WTC11 (cell line): ENCODE results near the gene HK2.

Experiments used
- FOXK1 ChIP-seq: sonication (generic); formaldehyde crosslinking; IDR thresholded peaks from 2 replicates; pipeline ENCODE4 v1.8.0; 2022; ENCODE audit warnings: mild to moderate bottlenecking, moderate library complexity, missing genetic modification reagents
- MXD4 ChIP-seq: fragments of 250-450 bp; sonication (Bioruptor Pico); IDR thresholded peaks from 2 replicates; pipeline ENCODE4 v1.8.0; 2021; ENCODE audit warnings: mild to moderate bottlenecking, moderate library complexity, borderline replicate concordance
- NFATC4 ChIP-seq: fragments of 250-450 bp; sonication (Bioruptor Pico); IDR thresholded peaks from 2 replicates; pipeline ENCODE4 v1.9.0; 2021; ENCODE audit warnings: mild to moderate bottlenecking
- NR3C1 ChIP-seq: sonication (generic); formaldehyde crosslinking; conservative IDR thresholded peaks from 2 replicates; pipeline ENCODE4 v1.8.1; 2023; ENCODE audit warnings: low read depth, mild to moderate bottlenecking, missing genetic modification reagents
- STAT6 ChIP-seq: sonication (generic); formaldehyde crosslinking; conservative IDR thresholded peaks from 2 replicates; pipeline ENCODE4 v1.8.1; 2023; ENCODE audit warnings: mild to moderate bottlenecking, low read depth, missing genetic modification reagents, moderate library complexity
- USF2 ChIP-seq: sonication (generic); formaldehyde crosslinking; IDR thresholded peaks from 2 replicates; pipeline ENCODE4 v1.8.1; 2023; ENCODE audit warnings: mild to moderate bottlenecking, missing genetic modification reagents, moderate library complexity
- ZBTB21 ChIP-seq: sonication (generic); formaldehyde crosslinking; IDR thresholded peaks from 2 replicates; pipeline ENCODE4 v1.8.1; 2023; ENCODE audit warnings: mild to moderate bottlenecking, missing genetic modification reagents, borderline replicate concordance
- TF ChIP-seq, protein P1 (sequence below): fragments of 200-600 bp; IDR thresholded peaks from 2 replicates; pipeline ENCODE4 v1.8.0; 2022; ENCODE audit warnings: antibody characterized with exemption
- TF ChIP-seq, protein P2 (sequence below): sonication (generic); formaldehyde crosslinking; IDR thresholded peaks from 2 replicates; pipeline ENCODE4 v1.8.0; 2022; ENCODE audit warnings: mild to moderate bottlenecking, missing genetic modification reagents
- TF ChIP-seq, protein P3 (sequence below): sonication (generic); formaldehyde crosslinking; conservative IDR thresholded peaks from 2 replicates; pipeline ENCODE4 v1.8.1; 2022; ENCODE audit warnings: mild to moderate bottlenecking, missing genetic modification reagents
- TF ChIP-seq, protein P4 (sequence below): sonication (generic); formaldehyde crosslinking; IDR thresholded peaks from 2 replicates; pipeline ENCODE4 v1.8.1; 2022; ENCODE audit warnings: mild to moderate bottlenecking, moderate library complexity, missing genetic modification reagents
- TF ChIP-seq, protein P5 (sequence below): sonication (generic); formaldehyde crosslinking; IDR thresholded peaks from 2 replicates; pipeline ENCODE4 v1.8.0; 2022; ENCODE audit warnings: mild to moderate bottlenecking, missing genetic modification reagents
- TF ChIP-seq, protein P6 (sequence below): sonication (generic); formaldehyde crosslinking; IDR thresholded peaks from 2 replicates; pipeline ENCODE4 v1.8.1; 2022; ENCODE audit warnings: low read depth, mild to moderate bottlenecking, moderate library complexity, missing genetic modification reagents, borderline replicate concordance

DNA sequence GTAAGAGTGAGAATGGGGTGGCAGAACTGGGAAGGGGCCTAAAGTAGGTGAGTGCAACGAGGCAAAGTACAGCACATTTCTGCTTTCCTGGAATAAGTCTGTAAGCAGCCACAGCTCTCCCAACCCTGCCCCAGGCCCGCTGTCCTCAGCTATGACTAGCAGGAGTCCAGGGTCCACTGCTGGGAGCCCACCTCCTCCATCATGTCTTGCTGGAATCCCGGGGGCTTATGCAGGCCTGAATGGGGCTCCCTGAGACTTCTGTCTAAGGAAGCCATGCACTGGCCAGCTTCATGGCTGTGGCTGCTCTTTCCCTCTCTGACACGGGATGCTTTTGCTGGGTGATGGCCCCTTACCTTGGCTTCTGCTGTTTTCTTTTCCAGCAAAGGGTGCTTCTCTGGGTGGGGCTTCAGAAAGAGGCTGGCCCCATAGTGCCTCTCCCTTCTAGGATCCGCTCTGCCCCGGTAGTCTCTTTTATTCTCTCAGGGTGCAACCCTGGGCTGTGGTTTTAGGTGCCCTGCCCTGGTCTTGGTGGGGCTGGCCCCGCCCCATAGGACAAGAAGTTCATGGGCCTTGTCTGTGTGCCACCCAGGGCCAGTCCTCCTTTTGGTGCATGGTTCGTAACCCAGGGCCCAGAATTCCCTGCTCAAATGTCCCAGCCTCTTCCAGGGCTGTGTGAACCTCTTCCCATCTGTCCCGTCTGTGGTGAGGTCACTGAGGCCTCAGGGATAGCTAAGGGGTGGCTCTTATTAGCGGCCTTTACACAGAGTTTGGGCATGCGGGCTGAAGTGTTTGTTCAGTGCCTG, 90.7 kb downstream of the HK2 start:
- TF ChIP-seq, protein P1, sequence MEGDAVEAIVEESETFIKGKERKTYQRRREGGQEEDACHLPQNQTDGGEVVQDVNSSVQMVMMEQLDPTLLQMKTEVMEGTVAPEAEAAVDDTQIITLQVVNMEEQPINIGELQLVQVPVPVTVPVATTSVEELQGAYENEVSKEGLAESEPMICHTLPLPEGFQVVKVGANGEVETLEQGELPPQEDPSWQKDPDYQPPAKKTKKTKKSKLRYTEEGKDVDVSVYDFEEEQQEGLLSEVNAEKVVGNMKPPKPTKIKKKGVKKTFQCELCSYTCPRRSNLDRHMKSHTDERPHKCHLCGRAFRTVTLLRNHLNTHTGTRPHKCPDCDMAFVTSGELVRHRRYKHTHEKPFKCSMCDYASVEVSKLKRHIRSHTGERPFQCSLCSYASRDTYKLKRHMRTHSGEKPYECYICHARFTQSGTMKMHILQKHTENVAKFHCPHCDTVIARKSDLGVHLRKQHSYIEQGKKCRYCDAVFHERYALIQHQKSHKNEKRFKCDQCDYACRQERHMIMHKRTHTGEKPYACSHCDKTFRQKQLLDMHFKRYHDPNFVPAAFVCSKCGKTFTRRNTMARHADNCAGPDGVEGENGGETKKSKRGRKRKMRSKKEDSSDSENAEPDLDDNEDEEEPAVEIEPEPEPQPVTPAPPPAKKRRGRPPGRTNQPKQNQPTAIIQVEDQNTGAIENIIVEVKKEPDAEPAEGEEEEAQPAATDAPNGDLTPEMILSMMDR = no peak
- TF ChIP-seq, protein P2, sequence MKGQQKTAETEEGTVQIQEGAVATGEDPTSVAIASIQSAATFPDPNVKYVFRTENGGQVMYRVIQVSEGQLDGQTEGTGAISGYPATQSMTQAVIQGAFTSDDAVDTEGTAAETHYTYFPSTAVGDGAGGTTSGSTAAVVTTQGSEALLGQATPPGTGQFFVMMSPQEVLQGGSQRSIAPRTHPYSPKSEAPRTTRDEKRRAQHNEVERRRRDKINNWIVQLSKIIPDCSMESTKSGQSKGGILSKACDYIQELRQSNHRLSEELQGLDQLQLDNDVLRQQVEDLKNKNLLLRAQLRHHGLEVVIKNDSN (CRISPR knock-in tag) = no peak
- TF ChIP-seq ZBTB21 (no peak), USF2 (CRISPR knock-in tag) (no peak), MXD4 (CRISPR knock-in tag) (no peak), STAT6 (CRISPR knock-in tag) (no peak), NFATC4 (no peak), FOXK1 (CRISPR knock-in tag) (no peak), NR3C1 (no peak)
- TF ChIP-seq, protein P3, sequence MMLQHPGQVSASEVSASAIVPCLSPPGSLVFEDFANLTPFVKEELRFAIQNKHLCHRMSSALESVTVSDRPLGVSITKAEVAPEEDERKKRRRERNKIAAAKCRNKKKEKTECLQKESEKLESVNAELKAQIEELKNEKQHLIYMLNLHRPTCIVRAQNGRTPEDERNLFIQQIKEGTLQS = no peak
- TF ChIP-seq, protein P4, sequence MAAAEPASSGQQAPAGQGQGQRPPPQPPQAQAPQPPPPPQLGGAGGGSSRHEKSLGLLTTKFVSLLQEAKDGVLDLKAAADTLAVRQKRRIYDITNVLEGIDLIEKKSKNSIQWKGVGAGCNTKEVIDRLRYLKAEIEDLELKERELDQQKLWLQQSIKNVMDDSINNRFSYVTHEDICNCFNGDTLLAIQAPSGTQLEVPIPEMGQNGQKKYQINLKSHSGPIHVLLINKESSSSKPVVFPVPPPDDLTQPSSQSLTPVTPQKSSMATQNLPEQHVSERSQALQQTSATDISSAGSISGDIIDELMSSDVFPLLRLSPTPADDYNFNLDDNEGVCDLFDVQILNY (CRISPR knock-in tag) = no peak
- TF ChIP-seq, protein P5, sequence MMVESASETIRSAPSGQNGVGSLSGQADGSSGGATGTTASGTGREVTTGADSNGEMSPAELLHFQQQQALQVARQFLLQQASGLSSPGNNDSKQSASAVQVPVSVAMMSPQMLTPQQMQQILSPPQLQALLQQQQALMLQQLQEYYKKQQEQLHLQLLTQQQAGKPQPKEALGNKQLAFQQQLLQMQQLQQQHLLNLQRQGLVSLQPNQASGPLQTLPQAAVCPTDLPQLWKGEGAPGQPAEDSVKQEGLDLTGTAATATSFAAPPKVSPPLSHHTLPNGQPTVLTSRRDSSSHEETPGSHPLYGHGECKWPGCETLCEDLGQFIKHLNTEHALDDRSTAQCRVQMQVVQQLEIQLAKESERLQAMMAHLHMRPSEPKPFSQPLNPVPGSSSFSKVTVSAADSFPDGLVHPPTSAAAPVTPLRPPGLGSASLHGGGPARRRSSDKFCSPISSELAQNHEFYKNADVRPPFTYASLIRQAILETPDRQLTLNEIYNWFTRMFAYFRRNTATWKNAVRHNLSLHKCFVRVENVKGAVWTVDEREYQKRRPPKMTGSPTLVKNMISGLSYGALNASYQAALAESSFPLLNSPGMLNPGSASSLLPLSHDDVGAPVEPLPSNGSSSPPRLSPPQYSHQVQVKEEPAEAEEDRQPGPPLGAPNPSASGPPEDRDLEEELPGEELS = no peak
- TF ChIP-seq, protein P6, sequence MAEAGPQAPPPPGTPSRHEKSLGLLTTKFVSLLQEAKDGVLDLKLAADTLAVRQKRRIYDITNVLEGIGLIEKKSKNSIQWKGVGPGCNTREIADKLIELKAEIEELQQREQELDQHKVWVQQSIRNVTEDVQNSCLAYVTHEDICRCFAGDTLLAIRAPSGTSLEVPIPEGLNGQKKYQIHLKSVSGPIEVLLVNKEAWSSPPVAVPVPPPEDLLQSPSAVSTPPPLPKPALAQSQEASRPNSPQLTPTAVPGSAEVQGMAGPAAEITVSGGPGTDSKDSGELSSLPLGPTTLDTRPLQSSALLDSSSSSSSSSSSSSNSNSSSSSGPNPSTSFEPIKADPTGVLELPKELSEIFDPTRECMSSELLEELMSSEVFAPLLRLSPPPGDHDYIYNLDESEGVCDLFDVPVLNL (CRISPR knock-in tag) = no peak
